GM19372 (cell line): ENCODE data around the gene ACAT1.
"Not testable (repeated sequence)": the region's sequence is repeated elsewhere in the genome, so short reads cannot be mapped to it uniquely, and the experiment has no call there.

Source experiments
- ATAC-seq: cut with Tn5 transposase; IDR thresholded peaks from one replicate; pipeline ENCODE4 v1.9.1; 2021; ENCODE audit warnings: mild to moderate bottlenecking, low read depth, moderate library complexity; ENCODE audit not compliant: unreplicated experiment

ACAT1 gene

GRCh38 chr11:108121274-108122155 is at the start of gene ACAT1:
Gene ACAT1, plus strand, starts transcription at chr11:108121567. Its CDS starts 40 bp downstream, at chr11:108121607.
- ATAC-seq = peak; percentile 98

- ATAC-seq = no peak
These were observed 36.6 kb upstream of the ACAT1 start for GRCh38 chr11:108084811-108085210.

- ATAC-seq = no peak
These were observed 35.7 kb upstream of the ACAT1 start for GRCh38 chr11:108085672-108086071.

- no peak for ATAC-seq
These were observed 29.2 kb upstream of the ACAT1 start for GRCh38 chr11:108092134-108092533.

- ATAC-seq = no peak
These were observed 28.1 kb upstream of the ACAT1 start for GRCh38 chr11:108093128-108093904.

- no peak for ATAC-seq
These were observed 24.2 kb upstream of the ACAT1 start for GRCh38 chr11:108097179-108097578.

GRCh38 chr11:108101090-108101775 is 20.1 kb upstream of the ACAT1 start:
- no peak for ATAC-seq

- no peak for ATAC-seq
These were observed 10.2 kb upstream of the ACAT1 start for GRCh38 chr11:108111126-108111525.

- ATAC-seq = no peak
These were observed 9.3 kb upstream of the ACAT1 start for GRCh38 chr11:108112057-108112456.

- no peak for ATAC-seq
These were observed 5.7 kb upstream of the ACAT1 start for GRCh38 chr11:108115500-108116140.

- no peak for ATAC-seq
These were observed 3.5 kb upstream of the ACAT1 start for GRCh38 chr11:108117746-108118371.

- ATAC-seq = not testable (repeated sequence)
These were observed 462 bp upstream of the ACAT1 start for GRCh38 chr11:108120936-108121273.

GRCh38 chr11:108122166-108122628 is 830 bp downstream of the ACAT1 start:
- no peak for ATAC-seq

GRCh38 chr11:108125096-108125495 is 3.7 kb downstream of the ACAT1 start:
- no peak for ATAC-seq

- no peak for ATAC-seq
These were observed 7.4 kb downstream of the ACAT1 start for GRCh38 chr11:108128772-108129171.

GRCh38 chr11:108131993-108132392 is 10.6 kb downstream of the ACAT1 start:
- ATAC-seq = no peak

GRCh38 chr11:108132993-108133538 is 11.7 kb downstream of the ACAT1 start:
- not testable (repeated sequence) for ATAC-seq

- ATAC-seq = peak; percentile 55
These were observed 14.6 kb downstream of the ACAT1 start for GRCh38 chr11:108135845-108136544.

GRCh38 chr11:108137212-108137611 is 15.8 kb downstream of the ACAT1 start:
- no peak for ATAC-seq
